Panc1 (cell line): ENCODE results near the gene PLEKHN1.
"Not testable (repeated sequence)": the region's sequence is repeated elsewhere in the genome, so short reads cannot be mapped to it uniquely, and the experiment has no call there.

ENCODE experiments used
- CTCF ChIP-seq: fragments of 450-650 bp; IDR thresholded peaks from 2 replicates; pipeline ENCODE4 v1.5.1; 2017; ENCODE audit warnings: mild to moderate bottlenecking
- POLR2AphosphoS5 ChIP-seq: IDR thresholded peaks from 2 replicates; pipeline ENCODE4 v1.6.1; 2012; ENCODE audit warnings: mild to moderate bottlenecking, low read depth, low read length, moderate library complexity
- TF ChIP-seq, protein P1 (sequence below), 2 experiments: IDR thresholded peaks; 2 replicates each; pipeline ENCODE4 v1.6.1; 2011 to 2012; ENCODE audit warnings: low read depth in 2 of 2, control low read depth in 1 of 2, low read length in 1 of 2, mild to moderate bottlenecking in 1 of 2, moderate library complexity in 1 of 2; ENCODE audit not compliant: insufficient read depth in 1 of 2

GRCh38 chr1:988061-988460 is 21.8 kb downstream of the PLEKHN1 start:
- not testable (repeated sequence) for TF ChIP-seq CTCF, POLR2AphosphoS5
- TF ChIP-seq, protein P1, sequence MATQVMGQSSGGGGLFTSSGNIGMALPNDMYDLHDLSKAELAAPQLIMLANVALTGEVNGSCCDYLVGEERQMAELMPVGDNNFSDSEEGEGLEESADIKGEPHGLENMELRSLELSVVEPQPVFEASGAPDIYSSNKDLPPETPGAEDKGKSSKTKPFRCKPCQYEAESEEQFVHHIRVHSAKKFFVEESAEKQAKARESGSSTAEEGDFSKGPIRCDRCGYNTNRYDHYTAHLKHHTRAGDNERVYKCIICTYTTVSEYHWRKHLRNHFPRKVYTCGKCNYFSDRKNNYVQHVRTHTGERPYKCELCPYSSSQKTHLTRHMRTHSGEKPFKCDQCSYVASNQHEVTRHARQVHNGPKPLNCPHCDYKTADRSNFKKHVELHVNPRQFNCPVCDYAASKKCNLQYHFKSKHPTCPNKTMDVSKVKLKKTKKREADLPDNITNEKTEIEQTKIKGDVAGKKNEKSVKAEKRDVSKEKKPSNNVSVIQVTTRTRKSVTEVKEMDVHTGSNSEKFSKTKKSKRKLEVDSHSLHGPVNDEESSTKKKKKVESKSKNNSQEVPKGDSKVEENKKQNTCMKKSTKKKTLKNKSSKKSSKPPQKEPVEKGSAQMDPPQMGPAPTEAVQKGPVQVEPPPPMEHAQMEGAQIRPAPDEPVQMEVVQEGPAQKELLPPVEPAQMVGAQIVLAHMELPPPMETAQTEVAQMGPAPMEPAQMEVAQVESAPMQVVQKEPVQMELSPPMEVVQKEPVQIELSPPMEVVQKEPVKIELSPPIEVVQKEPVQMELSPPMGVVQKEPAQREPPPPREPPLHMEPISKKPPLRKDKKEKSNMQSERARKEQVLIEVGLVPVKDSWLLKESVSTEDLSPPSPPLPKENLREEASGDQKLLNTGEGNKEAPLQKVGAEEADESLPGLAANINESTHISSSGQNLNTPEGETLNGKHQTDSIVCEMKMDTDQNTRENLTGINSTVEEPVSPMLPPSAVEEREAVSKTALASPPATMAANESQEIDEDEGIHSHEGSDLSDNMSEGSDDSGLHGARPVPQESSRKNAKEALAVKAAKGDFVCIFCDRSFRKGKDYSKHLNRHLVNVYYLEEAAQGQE (IDR thresholded peaks at IDR 0.05; ENCODE audit: insufficient read depth in 1 of 2, low read depth in 2 of 2, low read length in 1 of 2) = not testable (repeated sequence)
